ENCODE measurements around the gene KCNJ10.

DNA sequence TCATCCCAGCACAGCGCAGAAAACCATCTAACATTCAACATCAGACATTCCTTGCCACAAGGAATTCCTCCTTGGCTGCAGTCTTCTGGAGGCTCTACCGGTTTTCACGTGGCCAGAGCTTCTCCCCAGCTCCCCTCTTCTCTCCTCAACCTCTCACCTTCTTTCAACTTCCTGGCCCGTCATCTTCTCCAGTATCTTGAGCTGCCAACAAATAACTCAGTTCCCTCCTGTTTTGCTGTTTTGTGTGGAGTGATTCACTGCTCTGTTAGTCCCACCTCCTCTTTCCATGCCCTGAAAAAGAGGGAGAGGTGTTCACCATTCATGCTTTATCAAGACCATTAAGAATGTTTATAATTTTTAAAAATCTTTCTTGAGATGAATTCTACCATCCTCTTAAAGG, 70.8 kb downstream of the KCNJ10 start:
- TF ChIP-seq CTCF (IDR thresholded peaks at IDR 0.05; ENCODE audit: low read depth, low read length) (no peak), EZH2phosphoT487 (IDR thresholded peaks at IDR 0.05; ENCODE audit: low read depth) (no peak)

Data from OCI-LY3 (cell line).